K562 treated with DMSO at 1 percent for 4 hours (cell line): Measurements from ENCODE around the gene MAST2. TPM values are rescaled to one million over a fixed set of nuclear protein-coding genes. Genes with fewer than 3 reads are reported as not detected.

Experiments
- total RNA-seq: library from RNA; unstranded; fragments of 300-600 nt; gene quantifications from 2 replicates; pipeline ENCODE4 v1.2.3, GENCODE V29; 2022; ENCODE audit not compliant: insufficient read depth

Gene MAST2
- 26.9 and 37.4 TPM in 2 replicates for total RNA-seq

DNA sequence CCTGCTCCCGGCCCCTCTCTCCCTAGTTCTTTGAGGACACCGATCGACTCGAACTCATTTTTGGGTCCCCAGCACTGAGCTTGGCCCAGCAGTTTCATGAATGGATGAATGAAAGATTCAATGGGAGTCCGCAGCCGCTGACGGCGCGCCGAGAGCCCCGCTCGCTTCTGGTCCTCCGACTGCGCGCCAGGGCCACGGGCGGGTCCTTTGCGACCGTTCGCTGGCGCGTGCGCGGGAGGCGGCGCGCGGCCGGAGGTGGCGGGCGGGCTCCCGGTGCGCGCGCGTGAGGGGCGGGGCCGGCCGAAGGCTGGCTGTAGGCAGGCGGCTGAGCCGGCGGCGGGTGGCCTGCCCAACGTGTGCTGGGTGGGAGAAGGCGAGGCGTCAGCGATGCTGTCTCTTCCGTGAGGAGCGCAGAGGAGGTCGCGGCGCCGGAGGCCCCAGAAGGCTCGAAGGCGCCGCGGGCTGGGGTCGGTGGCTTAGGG is at the start of gene MAST2:
MAST2 (plus strand) TSS at position 314 of the 482 bp plus-strand sequence. CDS start 284 bp downstream, outside the sequence.

Other genes starting within 250 kb of the MAST2 start
- 280 and 363 TPM in 2 replicates for gene NASP, start 219.6 kb upstream of the MAST2 start, total RNA-seq
- gene CCDC17, start 179.6 kb upstream of the MAST2 start, total RNA-seq, result 2.9 and 4.0 TPM in 2 replicates
- gene GPBP1L1, start 117.1 kb upstream of the MAST2 start, total RNA-seq, result 53.6 and 77.2 TPM in 2 replicates
- 29.9 and 44.9 TPM in 2 replicates for gene TMEM69, start 115.4 kb upstream of the MAST2 start, total RNA-seq
- gene IPP, start 53.0 kb upstream of the MAST2 start, total RNA-seq, result 3.5 and 3.8 TPM in 2 replicates